Measurements from ENCODE around the gene RFX2.

The RFX2 gene

DNA sequence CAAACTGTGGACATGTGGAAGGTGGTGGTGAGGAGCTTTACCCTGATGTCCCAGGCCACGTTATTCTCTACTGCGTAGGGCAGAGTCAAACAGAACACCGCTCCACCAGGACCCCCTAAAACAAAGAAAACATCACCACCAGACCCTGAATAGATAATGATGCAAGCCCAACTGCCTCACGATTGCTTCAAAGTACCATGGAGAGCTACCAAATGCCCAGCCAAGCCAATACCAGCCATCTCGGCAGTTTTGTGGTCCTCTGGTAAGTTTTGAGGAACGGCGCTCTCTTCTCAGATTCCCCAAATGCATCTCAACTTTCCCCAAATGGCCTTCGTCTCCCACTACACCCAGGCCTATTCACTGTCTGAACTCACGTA, 138.0 kb downstream of the RFX2 start:
- Histone ChIP-seq H3K27ac (no peak overlapping the region), H3K36me3 (replicated peaks) (peaks cover 14% of the 10 kb centered on the region), H3K27me3 (replicated peaks) (no peaks in the 10 kb centered on the region), H3K4me3 (ENCODE audit: low read depth, low read length) (no peak overlapping the region)
- in situ Hi-C loops (cut with HindIII; ENCODE audit: low pct_ligation_motif_present, low sequenced_read_pairs), result no loop called here
- TF ChIP-seq, protein P1, sequence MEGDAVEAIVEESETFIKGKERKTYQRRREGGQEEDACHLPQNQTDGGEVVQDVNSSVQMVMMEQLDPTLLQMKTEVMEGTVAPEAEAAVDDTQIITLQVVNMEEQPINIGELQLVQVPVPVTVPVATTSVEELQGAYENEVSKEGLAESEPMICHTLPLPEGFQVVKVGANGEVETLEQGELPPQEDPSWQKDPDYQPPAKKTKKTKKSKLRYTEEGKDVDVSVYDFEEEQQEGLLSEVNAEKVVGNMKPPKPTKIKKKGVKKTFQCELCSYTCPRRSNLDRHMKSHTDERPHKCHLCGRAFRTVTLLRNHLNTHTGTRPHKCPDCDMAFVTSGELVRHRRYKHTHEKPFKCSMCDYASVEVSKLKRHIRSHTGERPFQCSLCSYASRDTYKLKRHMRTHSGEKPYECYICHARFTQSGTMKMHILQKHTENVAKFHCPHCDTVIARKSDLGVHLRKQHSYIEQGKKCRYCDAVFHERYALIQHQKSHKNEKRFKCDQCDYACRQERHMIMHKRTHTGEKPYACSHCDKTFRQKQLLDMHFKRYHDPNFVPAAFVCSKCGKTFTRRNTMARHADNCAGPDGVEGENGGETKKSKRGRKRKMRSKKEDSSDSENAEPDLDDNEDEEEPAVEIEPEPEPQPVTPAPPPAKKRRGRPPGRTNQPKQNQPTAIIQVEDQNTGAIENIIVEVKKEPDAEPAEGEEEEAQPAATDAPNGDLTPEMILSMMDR (IDR thresholded peaks at IDR 0.05; ENCODE audit: low read depth, low read length, missing control alignments), result no peak
- DNase-seq, result no peak

DNA sequence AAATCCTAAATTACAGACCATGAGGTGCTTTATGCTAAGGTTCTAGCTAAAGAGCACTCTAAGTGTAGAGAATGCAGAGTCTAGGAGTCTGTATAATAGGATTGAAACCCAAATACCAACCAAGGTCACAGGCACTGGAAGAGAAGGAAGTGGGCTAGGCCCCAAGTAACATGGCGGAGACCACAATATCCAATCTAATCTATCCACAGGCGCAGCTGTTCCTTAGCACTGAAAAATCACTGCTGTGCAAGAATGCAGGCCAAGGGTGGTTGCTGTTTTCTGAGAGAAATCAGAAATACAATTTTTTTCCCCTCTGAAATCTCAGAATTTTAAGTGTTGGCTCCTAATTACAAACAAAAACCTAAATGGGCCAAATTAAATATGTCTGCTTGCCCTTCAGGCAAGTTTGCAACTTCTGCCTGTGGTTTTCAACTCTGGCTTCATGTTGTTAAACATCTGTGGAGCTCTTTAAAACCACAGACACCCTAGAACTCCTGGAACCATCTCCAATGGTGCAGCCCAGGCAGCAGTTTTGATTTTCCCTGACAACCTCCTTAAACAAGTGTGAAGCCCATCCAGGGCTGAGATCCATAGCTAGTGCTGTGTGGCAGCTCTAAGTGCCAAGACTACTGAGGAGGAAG, 138.5 kb downstream of the RFX2 start:
- H3K36me3 ChIP-seq (replicated peaks), result peaks cover 14% of the 10 kb centered on the region
- H3K4me3 ChIP-seq (ENCODE audit: low read depth, low read length), result no peak overlapping the region
- H3K27ac ChIP-seq, result no peak overlapping the region
- DNase-seq, result no peak
- TF ChIP-seq, protein P1 (IDR thresholded peaks at IDR 0.05; ENCODE audit: low read depth, low read length, missing control alignments), result no peak
- H3K27me3 ChIP-seq (replicated peaks), result no peaks in the 10 kb centered on the region
- in situ Hi-C loops (cut with HindIII; ENCODE audit: low pct_ligation_motif_present, low sequenced_read_pairs), result no loop called here

DNA sequence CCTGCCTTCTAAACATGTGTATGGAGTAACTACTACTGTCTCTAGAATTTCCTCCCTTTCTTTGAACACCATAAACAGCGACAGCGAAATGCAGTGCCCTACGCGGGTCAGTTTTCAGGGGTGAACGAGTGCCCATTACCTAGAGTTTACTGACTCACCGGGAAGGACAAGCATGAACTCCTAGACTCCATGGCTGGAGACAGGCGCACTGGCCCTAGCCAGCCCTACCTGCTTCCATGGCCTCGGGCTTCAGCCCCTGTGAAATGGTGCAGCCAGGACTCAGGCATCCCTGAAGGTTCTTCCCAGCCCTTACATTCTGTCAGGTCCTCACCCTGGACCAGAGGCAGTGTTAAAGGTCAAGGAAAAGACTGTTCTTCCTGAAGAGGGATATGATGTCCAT, 140.8 kb downstream of the RFX2 start:
- no peak for DNase-seq
- H3K36me3 ChIP-seq (replicated peaks), result peaks cover 14% of the 10 kb centered on the region
- TF ChIP-seq, protein P1 (IDR thresholded peaks at IDR 0.05; ENCODE audit: low read depth, low read length, missing control alignments), result no peak
- H3K4me3 ChIP-seq (ENCODE audit: low read depth, low read length), result no peak overlapping the region
- in situ Hi-C loops (cut with HindIII; ENCODE audit: low pct_ligation_motif_present, low sequenced_read_pairs), result no loop called here
- H3K27ac ChIP-seq, result no peak overlapping the region
- no peaks in the 10 kb centered on the region for H3K27me3 ChIP-seq (replicated peaks)

DNA sequence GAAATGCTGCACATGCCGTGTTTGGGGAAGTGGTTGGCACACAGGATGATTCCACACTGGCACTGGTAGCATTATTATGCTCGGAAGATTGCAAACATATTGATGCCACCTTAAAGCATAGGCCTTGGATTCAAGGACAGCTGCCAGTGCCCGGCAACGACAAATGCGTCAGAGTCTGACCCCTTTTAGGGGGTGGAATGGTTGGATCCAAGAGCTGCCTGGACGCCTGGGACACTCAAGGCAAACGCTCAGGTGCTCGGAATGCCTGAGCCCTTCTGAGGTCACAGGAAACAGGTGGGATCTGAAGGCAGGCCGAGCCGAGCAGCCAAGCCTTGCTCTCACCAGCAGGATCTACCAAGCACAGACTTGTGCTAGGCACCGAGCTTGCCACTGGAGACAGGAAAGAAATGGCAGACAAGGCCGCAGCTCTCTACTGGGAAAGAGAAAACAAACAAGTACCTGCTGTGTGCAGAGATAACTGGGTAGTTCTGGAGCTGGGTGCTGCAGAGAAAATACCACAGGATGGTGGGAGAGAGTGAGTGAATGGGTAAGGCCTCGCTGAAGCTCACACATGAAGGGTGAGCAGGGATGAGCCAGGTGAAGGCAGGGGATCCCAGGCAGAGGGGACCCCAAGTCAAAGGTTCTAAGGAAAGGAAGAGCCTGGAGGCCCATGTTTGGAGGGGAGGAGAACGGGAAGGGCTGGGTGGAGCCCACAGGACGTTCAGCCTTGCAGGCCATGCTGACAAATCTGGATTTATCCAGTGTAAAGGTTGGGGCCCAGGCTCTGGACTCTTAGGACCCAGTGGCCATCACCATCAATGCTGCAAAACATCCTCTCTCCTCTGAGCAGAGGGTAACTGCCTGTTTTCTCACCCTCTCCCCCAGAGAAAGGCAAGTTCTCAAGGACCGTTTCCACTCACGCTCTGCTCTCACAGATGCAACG, 141.6 kb downstream of the RFX2 start:
- no peak overlapping the region for H3K27ac ChIP-seq
- H3K27me3 ChIP-seq (replicated peaks), result no peaks in the 10 kb centered on the region
- no peak for DNase-seq
- in situ Hi-C loops (cut with HindIII; ENCODE audit: low pct_ligation_motif_present, low sequenced_read_pairs), result no loop called here
- H3K4me3 ChIP-seq (ENCODE audit: low read depth, low read length), result no peak overlapping the region
- TF ChIP-seq, protein P1 (IDR thresholded peaks at IDR 0.05; ENCODE audit: low read depth, low read length, missing control alignments), result no peak
- H3K36me3 ChIP-seq (replicated peaks), result peaks cover 9% of the 10 kb centered on the region

DNA sequence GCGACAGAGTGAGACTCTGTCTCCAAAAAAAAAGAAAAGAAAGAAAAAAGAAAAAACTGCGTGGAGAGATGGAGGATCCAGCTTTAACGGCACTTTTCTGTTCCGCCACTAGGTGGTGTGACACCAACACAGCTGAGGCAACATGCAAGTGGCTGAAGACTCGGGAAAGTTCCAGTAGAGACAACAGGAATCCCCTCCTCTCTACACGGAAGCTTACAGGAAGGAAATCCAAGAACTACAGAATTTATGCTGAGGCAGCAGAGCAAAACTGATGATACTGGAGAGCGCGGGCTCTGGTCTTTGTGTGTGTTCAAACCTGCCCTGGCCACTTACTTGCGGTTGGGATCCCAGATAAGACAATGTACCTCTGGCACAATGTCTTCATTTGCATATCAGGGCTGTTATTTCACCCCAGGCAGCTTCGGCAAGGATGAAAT, 142.3 kb downstream of the RFX2 start:
- Histone ChIP-seq H3K36me3 (replicated peaks) (peaks cover 5% of the 10 kb centered on the region), H3K27ac (no peak overlapping the region), H3K4me3 (ENCODE audit: low read depth, low read length) (no peak overlapping the region), H3K27me3 (replicated peaks) (no peaks in the 10 kb centered on the region)
- in situ Hi-C loops (cut with HindIII; ENCODE audit: low pct_ligation_motif_present, low sequenced_read_pairs), result no loop called here
- peak; percentile 72 for DNase-seq
- TF ChIP-seq, protein P1 (IDR thresholded peaks at IDR 0.05; ENCODE audit: low read depth, low read length, missing control alignments), result peak; percentile 88
